ENCODE results near the gene SIDT2. TPM values are rescaled to one million over a fixed set of nuclear protein-coding genes. Genes with fewer than 3 reads are reported as not detected.

The SIDT2 gene
- total RNA-seq, 2 experiments from 2014 or later, result 18.3 to 37.7 TPM

DNA sequence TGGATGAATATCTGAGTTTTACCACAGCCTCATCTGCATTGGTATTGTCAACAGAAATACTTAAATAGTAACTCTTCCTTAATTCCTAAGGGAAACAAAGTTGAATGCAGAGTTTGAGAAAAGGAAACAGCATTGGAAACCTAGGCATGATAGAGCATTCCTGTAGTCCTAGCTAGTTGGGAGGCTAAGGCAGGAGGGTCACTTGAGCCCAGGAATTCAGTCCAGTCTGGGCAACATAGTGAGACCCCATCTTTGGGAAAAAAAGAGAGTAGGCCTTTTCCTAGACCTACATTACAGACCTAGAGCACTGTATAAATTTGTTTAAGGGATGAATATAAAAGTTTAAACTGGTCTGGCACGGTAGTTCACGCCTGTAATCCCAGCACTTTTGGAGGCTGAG, 21.0 kb upstream of the SIDT2 start:
- no peak for DNase-seq (ENCODE audit: low spot score)
- no peak overlapping the region for H3K4me2 ChIP-seq (ENCODE audit: low read length)
- H3K9me3 ChIP-seq (ENCODE audit: low read length), result no peaks in the 10 kb centered on the region
- H3K36me3 ChIP-seq (ENCODE audit: insufficient read depth, low read length), result peaks cover 97% of the 10 kb centered on the region
- ChIA-PET POLR2A (interaction anchor here (1.1 kb wide), 1 partner anchor 13 kb away, joined by 9 read pairs; no protein-coding TSS in a partner anchor), CTCF (ENCODE audit: unreplicated experiment) (no interaction called here)
- peaks cover 85% of the 10 kb centered on the region for H3K79me2 ChIP-seq (ENCODE audit: insufficient read depth, low read depth, low read length)
- H4K20me1 ChIP-seq (ENCODE audit: insufficient read depth, low read length), result 0 out of 2 replicates have a peak, but pooled peaks cover 4% of the 10 kb centered on the region
- peaks cover 16% of the 10 kb centered on the region for H3K4me1 ChIP-seq (ENCODE audit: insufficient read depth, low read length, poor library complexity, severe bottlenecking)
- H3K9me2 ChIP-seq (ENCODE audit: insufficient read depth, low read length), result no peaks in the 10 kb centered on the region
- no peak overlapping the region for H3K27ac ChIP-seq (ENCODE audit: low read depth, low read length, poor library complexity, severe bottlenecking)
- no peak overlapping the region for H3K4me3 ChIP-seq (ENCODE audit: low read depth, low read length, poor library complexity, severe bottlenecking)
- no peak overlapping the region for H2AFZ ChIP-seq (ENCODE audit: low read length)
- no TSS peak for BruUV-seq (replicated peaks)
- no peak for TF ChIP-seq EZH2phosphoT487 (IDR thresholded peaks at IDR 0.05; ENCODE audit: borderline replicate concordance, low read depth, low read length)
- TF ChIP-seq, protein P1, sequence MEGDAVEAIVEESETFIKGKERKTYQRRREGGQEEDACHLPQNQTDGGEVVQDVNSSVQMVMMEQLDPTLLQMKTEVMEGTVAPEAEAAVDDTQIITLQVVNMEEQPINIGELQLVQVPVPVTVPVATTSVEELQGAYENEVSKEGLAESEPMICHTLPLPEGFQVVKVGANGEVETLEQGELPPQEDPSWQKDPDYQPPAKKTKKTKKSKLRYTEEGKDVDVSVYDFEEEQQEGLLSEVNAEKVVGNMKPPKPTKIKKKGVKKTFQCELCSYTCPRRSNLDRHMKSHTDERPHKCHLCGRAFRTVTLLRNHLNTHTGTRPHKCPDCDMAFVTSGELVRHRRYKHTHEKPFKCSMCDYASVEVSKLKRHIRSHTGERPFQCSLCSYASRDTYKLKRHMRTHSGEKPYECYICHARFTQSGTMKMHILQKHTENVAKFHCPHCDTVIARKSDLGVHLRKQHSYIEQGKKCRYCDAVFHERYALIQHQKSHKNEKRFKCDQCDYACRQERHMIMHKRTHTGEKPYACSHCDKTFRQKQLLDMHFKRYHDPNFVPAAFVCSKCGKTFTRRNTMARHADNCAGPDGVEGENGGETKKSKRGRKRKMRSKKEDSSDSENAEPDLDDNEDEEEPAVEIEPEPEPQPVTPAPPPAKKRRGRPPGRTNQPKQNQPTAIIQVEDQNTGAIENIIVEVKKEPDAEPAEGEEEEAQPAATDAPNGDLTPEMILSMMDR (conservative IDR thresholded peaks at IDR 0.05; ENCODE audit: low read length), result no peak
- intact Hi-C loops (cut with micrococcal nuclease; ENCODE audit: unreplicated experiment), result no loop called here

DNA sequence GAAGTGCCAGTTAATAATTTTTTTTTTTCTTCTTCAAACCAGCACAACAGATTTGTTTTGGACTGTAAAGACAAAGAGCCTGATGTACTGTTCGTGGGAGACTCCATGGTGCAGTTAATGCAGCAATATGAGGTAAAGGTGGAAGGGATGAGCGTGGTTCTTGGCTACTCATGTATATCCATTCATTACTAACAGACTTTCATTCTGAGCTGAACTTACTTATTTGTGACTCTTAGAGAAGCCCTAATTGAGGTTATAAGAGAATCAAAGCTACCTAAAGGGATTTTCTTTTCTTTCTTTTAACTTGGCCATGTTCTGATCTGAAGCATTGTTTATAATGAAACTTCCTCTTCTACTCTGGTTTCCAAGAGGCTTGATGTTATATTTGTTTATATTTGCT, 18.7 kb upstream of the SIDT2 start:
- TF ChIP-seq EZH2phosphoT487 (IDR thresholded peaks at IDR 0.05; ENCODE audit: borderline replicate concordance, low read depth, low read length), result no peak
- TF ChIP-seq, protein P1 (conservative IDR thresholded peaks at IDR 0.05; ENCODE audit: low read length), result no peak
- H3K4me1 ChIP-seq (ENCODE audit: insufficient read depth, low read length, poor library complexity, severe bottlenecking), result peaks cover 16% of the 10 kb centered on the region
- no TSS peak for BruUV-seq (replicated peaks)
- H3K9me3 ChIP-seq (ENCODE audit: low read length), result no peaks in the 10 kb centered on the region
- peaks cover 61% of the 10 kb centered on the region for H3K79me2 ChIP-seq (ENCODE audit: insufficient read depth, low read depth, low read length)
- H3K9me2 ChIP-seq (ENCODE audit: insufficient read depth, low read length), result no peaks in the 10 kb centered on the region
- intact Hi-C loops (cut with micrococcal nuclease; ENCODE audit: unreplicated experiment), result no loop called here
- POLR2A ChIA-PET, result interaction anchor here (1.4 to 1.7 kb wide), 3 partner anchors 9 to 18 kb away, joined by 6 to 10 read pairs (median 9); partner anchors contain the start of gene SIDT2
- H2AFZ ChIP-seq (ENCODE audit: low read length), result no peak overlapping the region
- H3K4me2 ChIP-seq (ENCODE audit: low read length), result no peak overlapping the region
- H3K27ac ChIP-seq (ENCODE audit: low read depth, low read length, poor library complexity, severe bottlenecking), result no peak overlapping the region
- CTCF ChIA-PET (ENCODE audit: unreplicated experiment), result no interaction called here
- no peak overlapping the region for H3K4me3 ChIP-seq (ENCODE audit: low read depth, low read length, poor library complexity, severe bottlenecking)
- 0 out of 2 replicates have a peak, but pooled peaks cover 4% of the 10 kb centered on the region for H4K20me1 ChIP-seq (ENCODE audit: insufficient read depth, low read length)
- no peak for DNase-seq (ENCODE audit: low spot score)
- H3K36me3 ChIP-seq (ENCODE audit: insufficient read depth, low read length), result peaks cover 96% of the 10 kb centered on the region

DNA sequence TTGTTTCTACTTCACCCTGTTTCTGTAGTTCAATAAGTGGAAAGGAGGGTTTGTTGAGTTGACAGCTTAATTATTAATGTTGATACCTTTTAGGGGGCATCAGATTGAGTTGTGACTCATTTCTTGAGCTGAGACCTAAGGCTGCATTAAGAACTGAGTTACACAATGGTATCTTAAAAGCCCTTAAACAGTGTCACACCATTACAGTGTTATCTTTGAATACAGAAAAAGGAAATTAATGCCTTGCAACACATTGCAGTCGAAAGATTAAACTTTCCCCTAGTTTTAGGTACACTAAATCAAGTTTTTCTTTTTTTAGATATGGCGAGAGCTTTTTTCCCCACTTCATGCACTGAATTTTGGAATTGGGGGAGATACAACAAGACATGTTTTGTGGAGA, 17.7 kb upstream of the SIDT2 start:
- H4K20me1 ChIP-seq (ENCODE audit: insufficient read depth, low read length), result 0 out of 2 replicates have a peak, but pooled peaks cover 4% of the 10 kb centered on the region
- ChIA-PET POLR2A (interaction anchor here (0.5 to 1.7 kb wide), 6 partner anchors 10 to 846 kb away, joined by 3 to 10 read pairs (median 4); partner anchors contain the start of genes CEP164 and SIDT2), CTCF (ENCODE audit: unreplicated experiment) (interaction anchor here (1.2 kb wide), 1 partner anchor 20 kb away, joined by 3 read pairs; no protein-coding TSS in a partner anchor)
- peaks cover 10% of the 10 kb centered on the region for H3K4me1 ChIP-seq (ENCODE audit: insufficient read depth, low read length, poor library complexity, severe bottlenecking)
- intact Hi-C loops (cut with micrococcal nuclease; ENCODE audit: unreplicated experiment), result no loop called here
- TF ChIP-seq, protein P1 (conservative IDR thresholded peaks at IDR 0.05; ENCODE audit: low read length), result no peak
- TF ChIP-seq EZH2phosphoT487 (IDR thresholded peaks at IDR 0.05; ENCODE audit: borderline replicate concordance, low read depth, low read length), result no peak
- no peak overlapping the region for H3K4me3 ChIP-seq (ENCODE audit: low read depth, low read length, poor library complexity, severe bottlenecking)
- no peaks in the 10 kb centered on the region for H3K9me3 ChIP-seq (ENCODE audit: low read length)
- no peaks in the 10 kb centered on the region for H3K9me2 ChIP-seq (ENCODE audit: insufficient read depth, low read length)
- H3K4me2 ChIP-seq (ENCODE audit: low read length), result no peak overlapping the region
- H3K27ac ChIP-seq (ENCODE audit: low read depth, low read length, poor library complexity, severe bottlenecking), result no peak overlapping the region
- peaks cover 52% of the 10 kb centered on the region for H3K79me2 ChIP-seq (ENCODE audit: insufficient read depth, low read depth, low read length)
- no peak overlapping the region for H2AFZ ChIP-seq (ENCODE audit: low read length)
- no TSS peak for BruUV-seq (replicated peaks)
- DNase-seq (ENCODE audit: low spot score), result no peak
- peaks cover 94% of the 10 kb centered on the region for H3K36me3 ChIP-seq (ENCODE audit: insufficient read depth, low read length)

Data from OCI-LY7 (cell line).